Prostate gland (tissue), 2 donors: Measurements from ENCODE around the gene PCDHGA8.

ENCODE experiments used
- CTCF ChIP-seq, 4 experiments: fragments of 200-600 bp in 2 of 4; fragments of 450-650 bp in 2 of 4; sonication (generic) in 2 of 4; IDR thresholded peaks; 1 replicate in 3 of 4; 2 replicates in 1 of 4; pipeline ENCODE4 v1.5.1; 2016 to 2019; ENCODE audit warnings: antibody characterized with exemption in 4 of 4, mild to moderate bottlenecking in 2 of 4, moderate library complexity in 2 of 4
- POLR2A ChIP-seq: fragments of 450-650 bp; IDR thresholded peaks from one replicate; pipeline ENCODE4 v1.6.1; 2016; ENCODE audit warnings: antibody characterized with exemption, mild to moderate bottlenecking
- POLR2AphosphoS5 ChIP-seq: sonication (generic); formaldehyde crosslinking; IDR thresholded peaks from one replicate; pipeline ENCODE4 v1.6.1; 2017; ENCODE audit warnings: antibody characterized with exemption

- no peak for TF ChIP-seq CTCF (IDR thresholded peaks at IDR 0.05)
- no peak for TF ChIP-seq POLR2A
- TF ChIP-seq POLR2AphosphoS5 = no peak
Observed at GRCh38 chr5:141388661-141389060, 3.8 kb upstream of the PCDHGA8 start.
